Stimulated activated CD4-positive, alpha-beta T cell treated with anti-CD3 and anti-CD28 coated beads, Interleukin-2, amount 100 ng/mL, for 48 hours (primary cell): ENCODE measurements around the gene AGAP2.
"Not testable (repeated sequence)": the region's sequence is repeated elsewhere in the genome, so short reads cannot be mapped to it uniquely, and the experiment has no call there.

Experiments used
- DNase-seq, 2 donors: peaks; one replicate each; pipeline ENCODE4 v3.0.0-alpha.2; 2020

AGAP2 gene

GRCh38 chr12:57688931-57689330 is 49.6 kb downstream of the AGAP2 start:
- no peak for DNase-seq

- no peak for DNase-seq
These were observed 50.7 kb downstream of the AGAP2 start for GRCh38 chr12:57687862-57688261.

- no peak for DNase-seq
These were observed 58.8 kb downstream of the AGAP2 start for GRCh38 chr12:57679697-57680096.

GRCh38 chr12:57677947-57678346 is 60.6 kb downstream of the AGAP2 start:
- DNase-seq: not testable (repeated sequence)

- DNase-seq: no peak
These were observed 63.9 kb downstream of the AGAP2 start for GRCh38 chr12:57674691-57675090.
